Tibial artery (tissue), 4 donors: ENCODE data around the gene SLC25A44.

Experiments used
- DNase-seq, 2 donors: peaks; one replicate each; pipeline ENCODE4 v3.0.0-alpha.2; 2019
- H3K27ac ChIP-seq, 2 donors: fragments of 200-600 bp; sonication (generic) in 1 of 2; 1 replicate in 1 of 2; 2 replicates in 1 of 2; pipeline ENCODE4 v1.5.1; 2018 to 2019; ENCODE audit warnings: mild to moderate bottlenecking in 1 of 2
- H3K27me3 ChIP-seq, 2 donors: fragments of 200-600 bp; sonication (generic) in 1 of 2; one replicate each; pipeline versions ENCODE4 v1.5.1 to v1.6.0; 2016 to 2019
- H3K36me3 ChIP-seq, 3 donors: fragments of 200-600 bp; sonication (generic) in 2 of 3; one replicate each; pipeline ENCODE4 v1.5.1; 2016 to 2019; ENCODE audit warnings: mild to moderate bottlenecking in 2 of 3
- H3K4me1 ChIP-seq, 4 donors: fragments of 200-600 bp; sonication (generic) in 2 of 4; 1 replicate in 3 of 4; 2 replicates in 1 of 4; pipeline ENCODE4 v1.5.1; 2016 to 2019
- H3K4me3 ChIP-seq, 2 donors: fragments of 200-600 bp; sonication (generic) in 1 of 2; 1 replicate in 1 of 2; 2 replicates in 1 of 2; pipeline ENCODE4 v1.5.1; 2018 to 2019; ENCODE audit warnings: mild to moderate bottlenecking in 2 of 2
- H3K9me3 ChIP-seq, 3 donors: fragments of 200-600 bp; sonication (generic) in 1 of 3; one replicate each; pipeline ENCODE4 v1.5.1; 2016 to 2019
- intact Hi-C: fragments of 100-400 bp; cut with DNase I; formaldehyde crosslinking; loops from one replicate; pipeline ENCODE4 v1.15.0; 2023; ENCODE audit warnings: low total_unique reads
- TF ChIP-seq, protein P1 (sequence below), 2 experiments: fragments of 200-600 bp in 1 of 2; fragments of 450-650 bp in 1 of 2; IDR thresholded peaks; one replicate each; pipeline ENCODE4 v1.5.1; 2017 to 2019; ENCODE audit warnings: antibody characterized with exemption in 2 of 2, mild to moderate bottlenecking in 1 of 2, moderate library complexity in 1 of 2

The SLC25A44 gene

DNA sequence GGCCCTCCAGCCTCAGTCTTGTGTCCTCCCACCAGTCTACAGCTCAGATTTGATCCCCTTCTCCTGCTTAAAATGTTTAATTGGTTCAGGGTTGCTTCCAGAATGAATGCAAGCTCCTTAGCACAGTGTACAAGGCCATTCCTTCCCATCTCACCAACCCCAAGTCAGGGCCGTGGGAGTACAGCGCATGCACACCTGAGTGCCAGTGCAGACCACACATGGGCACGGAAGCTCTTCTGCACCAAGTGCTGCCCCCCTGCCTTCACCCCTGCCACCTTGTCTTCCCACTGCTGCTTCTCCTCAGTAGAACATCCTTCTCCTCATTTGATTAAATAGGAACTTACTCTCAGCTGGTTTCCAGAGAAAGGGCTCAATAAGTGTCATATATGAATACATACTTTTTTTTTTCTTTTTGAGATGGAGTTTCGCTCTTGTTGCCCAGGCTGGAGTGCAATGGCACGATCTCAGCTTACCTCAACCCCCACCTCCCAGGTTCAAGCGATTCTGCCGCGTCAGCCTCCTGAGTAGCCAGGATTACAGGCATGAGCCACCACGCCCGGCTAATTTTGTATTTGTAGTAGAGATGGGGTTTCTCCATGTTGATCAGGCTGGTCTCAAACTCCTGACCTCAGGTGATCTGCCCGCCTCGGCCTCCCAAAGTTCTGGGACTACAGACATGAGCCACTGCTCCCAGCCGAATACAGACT is 28.2 kb downstream of the SLC25A44 start:
- intact Hi-C loops: no loop called here
- TF ChIP-seq, protein P1, sequence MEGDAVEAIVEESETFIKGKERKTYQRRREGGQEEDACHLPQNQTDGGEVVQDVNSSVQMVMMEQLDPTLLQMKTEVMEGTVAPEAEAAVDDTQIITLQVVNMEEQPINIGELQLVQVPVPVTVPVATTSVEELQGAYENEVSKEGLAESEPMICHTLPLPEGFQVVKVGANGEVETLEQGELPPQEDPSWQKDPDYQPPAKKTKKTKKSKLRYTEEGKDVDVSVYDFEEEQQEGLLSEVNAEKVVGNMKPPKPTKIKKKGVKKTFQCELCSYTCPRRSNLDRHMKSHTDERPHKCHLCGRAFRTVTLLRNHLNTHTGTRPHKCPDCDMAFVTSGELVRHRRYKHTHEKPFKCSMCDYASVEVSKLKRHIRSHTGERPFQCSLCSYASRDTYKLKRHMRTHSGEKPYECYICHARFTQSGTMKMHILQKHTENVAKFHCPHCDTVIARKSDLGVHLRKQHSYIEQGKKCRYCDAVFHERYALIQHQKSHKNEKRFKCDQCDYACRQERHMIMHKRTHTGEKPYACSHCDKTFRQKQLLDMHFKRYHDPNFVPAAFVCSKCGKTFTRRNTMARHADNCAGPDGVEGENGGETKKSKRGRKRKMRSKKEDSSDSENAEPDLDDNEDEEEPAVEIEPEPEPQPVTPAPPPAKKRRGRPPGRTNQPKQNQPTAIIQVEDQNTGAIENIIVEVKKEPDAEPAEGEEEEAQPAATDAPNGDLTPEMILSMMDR (IDR thresholded peaks at IDR 0.05): no peak
- Histone ChIP-seq H3K27ac (no peak overlapping the region), H3K4me1 (peaks cover 0 to 14% (median 9%) of the 10 kb centered on the region in 4 donors), H3K36me3 (peaks cover 36 to 66% (median 50%) of the 10 kb centered on the region in 3 donors), H3K27me3 (no peaks in the 10 kb centered on the region), H3K4me3 (no peak overlapping the region), H3K9me3 (no peaks in the 10 kb centered on the region)
- no peak for DNase-seq

DNA sequence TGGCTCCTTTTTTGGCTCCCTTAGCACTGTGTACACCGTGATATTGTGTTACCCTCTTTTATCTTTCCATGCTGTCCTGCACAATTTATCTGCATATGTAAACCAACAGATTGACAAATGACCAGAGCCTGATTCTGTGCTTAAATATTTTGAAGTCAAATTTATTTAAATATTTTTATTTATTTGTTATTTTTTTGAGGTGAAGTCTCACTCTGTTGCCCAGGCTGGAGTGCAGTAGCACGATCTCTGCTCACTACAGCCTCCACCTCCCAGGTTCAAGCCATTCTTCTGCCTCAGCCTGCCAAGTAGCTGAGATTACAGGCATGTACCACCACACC is 31.7 kb downstream of the SLC25A44 start:
- Histone ChIP-seq H3K4me1 (no peaks in the 10 kb centered on the region), H3K27me3 (no peaks in the 10 kb centered on the region), H3K27ac (no peak overlapping the region), H3K4me3 (no peak overlapping the region), H3K9me3 (no peaks in the 10 kb centered on the region), H3K36me3 (peaks cover 42 to 83% (median 48%) of the 10 kb centered on the region in 3 donors)
- TF ChIP-seq, protein P1 (IDR thresholded peaks at IDR 0.05): no peak
- intact Hi-C loops: loop anchor here (1.0 to 5.0 kb wide), 2 partner anchors 78 to 135 kb away; no protein-coding TSS in a partner anchor
- DNase-seq: no peak

DNA sequence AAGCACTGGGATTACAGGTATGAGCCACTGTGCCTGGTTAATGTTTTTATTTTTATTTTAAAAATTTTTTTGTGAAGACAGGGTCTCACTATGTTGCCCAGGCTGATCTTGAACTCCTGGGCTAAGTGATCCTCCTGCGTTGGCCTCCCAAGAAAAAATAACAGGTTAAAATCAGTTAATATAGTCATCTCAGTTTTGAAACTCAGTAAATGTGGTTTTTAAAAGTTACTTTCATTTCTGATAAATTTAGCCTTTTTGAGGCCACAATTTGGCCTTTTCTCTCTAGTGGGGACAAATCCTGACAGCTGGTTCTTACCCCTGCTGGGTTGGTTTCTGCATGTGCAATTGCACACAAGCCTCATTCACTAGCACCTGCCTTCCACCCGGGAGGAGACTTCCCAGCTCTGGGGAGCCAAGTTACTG is 32.2 kb downstream of the SLC25A44 start:
- intact Hi-C loops: loop anchor here (5.0 kb wide), 1 partner anchor 79 kb away; no protein-coding TSS in a partner anchor
- H3K36me3 ChIP-seq: peaks cover 37 to 78% (median 43%) of the 10 kb centered on the region in 3 donors

DNA sequence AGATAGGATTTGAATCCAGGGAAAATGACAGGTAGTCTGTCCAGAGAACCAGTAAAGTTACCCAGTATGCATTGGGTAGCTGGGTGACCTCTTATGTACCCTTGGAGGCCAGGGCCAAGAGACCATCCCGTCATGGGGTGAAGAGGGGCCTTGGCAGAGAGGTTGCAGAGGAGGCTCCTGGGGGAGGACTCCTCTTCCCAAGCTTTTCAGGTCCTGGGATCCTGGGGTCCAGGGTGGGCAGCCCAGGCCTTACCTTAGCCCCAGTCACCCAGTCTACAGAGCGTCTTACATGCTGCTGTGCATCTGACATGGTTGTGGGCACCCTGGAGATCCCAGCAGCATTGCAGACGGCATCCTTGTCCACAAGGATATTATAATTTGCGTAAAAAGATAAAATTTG is 32.9 kb downstream of the SLC25A44 start:
- no peak for DNase-seq
- TF ChIP-seq, protein P1 (IDR thresholded peaks at IDR 0.05): no peak
- Histone ChIP-seq H3K9me3 (no peaks in the 10 kb centered on the region), H3K4me3 (no peak overlapping the region), H3K36me3 (peaks cover 33 to 78% (median 38%) of the 10 kb centered on the region in 3 donors), H3K27ac (no peak overlapping the region), H3K4me1 (no peaks in the 10 kb centered on the region), H3K27me3 (no peaks in the 10 kb centered on the region)
- intact Hi-C loops: loop anchor here (5.0 kb wide), 1 partner anchor 79 kb away; no protein-coding TSS in a partner anchor

More for the DNA sequence above, 32.2 kb downstream of the SLC25A44 start:
- Histone ChIP-seq H3K4me3 (no peak overlapping the region), H3K4me1 (no peaks in the 10 kb centered on the region), H3K27ac (no peak overlapping the region), H3K27me3 (no peaks in the 10 kb centered on the region), H3K9me3 (no peaks in the 10 kb centered on the region)
- TF ChIP-seq, protein P1 (IDR thresholded peaks at IDR 0.05): no peak
- no peak for DNase-seq

DNA sequence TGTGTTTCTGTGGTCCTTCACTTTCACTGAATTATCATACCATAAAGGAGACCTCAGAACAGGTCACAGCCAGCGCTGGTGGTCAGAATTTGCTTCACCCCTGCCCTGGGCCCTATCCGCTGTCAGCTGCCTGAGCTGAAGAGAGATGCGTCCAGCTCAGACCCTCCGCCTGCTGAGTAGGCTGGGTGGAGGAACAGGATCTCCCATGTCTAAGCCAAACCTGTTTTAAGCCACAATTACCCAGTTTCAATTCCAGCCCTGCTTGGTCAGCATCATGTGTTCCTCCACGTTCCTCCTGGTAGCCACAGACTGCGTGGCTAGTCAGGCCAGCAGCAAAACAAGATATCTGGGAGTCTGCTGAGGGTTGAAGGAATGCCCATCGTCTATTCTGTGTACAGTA is 34.6 kb downstream of the SLC25A44 start:
- H3K27me3 ChIP-seq: no peaks in the 10 kb centered on the region
- no peak overlapping the region for H3K4me3 ChIP-seq
- H3K36me3 ChIP-seq: peaks cover 21 to 70% (median 30%) of the 10 kb centered on the region in 3 donors
- TF ChIP-seq, protein P1 (IDR thresholded peaks at IDR 0.05): no peak
- DNase-seq: no peak
- intact Hi-C loops: loop anchor here (5.0 kb wide), 1 partner anchor 81 kb away; no protein-coding TSS in a partner anchor
- no peaks in the 10 kb centered on the region for H3K4me1 ChIP-seq
- no peaks in the 10 kb centered on the region for H3K9me3 ChIP-seq
- no peak overlapping the region for H3K27ac ChIP-seq
